ENCODE measurements around the gene PIKFYVE. TPM values are rescaled to one million over a fixed set of nuclear protein-coding genes. Genes with fewer than 3 reads are reported as not detected.
"Not testable (repeated sequence)": the region's sequence is repeated elsewhere in the genome, so short reads cannot be mapped to it uniquely, and the experiment has no call there.

PIKFYVE gene
- total RNA-seq, 1 donor from 2014 or later = 27.2 TPM

DNA sequence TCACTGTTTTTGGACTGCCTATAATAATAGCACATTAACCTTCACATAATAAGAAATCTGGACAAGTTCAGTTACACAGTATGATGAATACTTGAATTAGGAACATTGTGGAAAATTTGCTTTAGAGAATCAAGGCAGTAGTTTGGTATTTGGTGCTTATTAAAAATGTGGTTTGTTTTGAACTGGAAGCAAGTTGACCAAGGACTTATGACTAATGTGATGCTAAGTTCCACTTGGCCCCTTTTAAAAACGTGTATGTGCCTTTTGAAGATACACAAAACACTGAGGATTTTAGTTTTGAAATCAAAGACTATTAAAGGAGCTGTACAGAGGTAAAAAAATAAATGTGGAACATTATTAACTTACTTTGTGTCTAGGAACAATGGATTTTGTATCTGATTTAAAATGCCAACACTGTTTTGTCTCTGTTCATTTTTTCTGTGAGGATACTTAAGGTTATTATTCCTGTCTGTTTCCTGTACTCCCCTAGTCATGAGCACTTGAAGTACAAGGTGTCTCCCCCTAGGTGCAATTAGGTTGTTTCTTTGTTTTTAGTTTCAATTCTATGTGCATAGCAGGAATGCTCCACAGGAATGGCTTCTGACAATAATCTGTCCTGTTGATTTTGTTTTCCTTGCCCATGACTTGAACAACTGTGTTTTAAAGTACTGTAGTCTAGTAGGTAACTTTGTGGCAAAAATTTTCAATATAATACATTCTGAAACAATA is 91.0 kb downstream of the PIKFYVE start:
- no peak for DNase-seq (ENCODE audit: extremely low read depth, low read depth, low spot score)

DNA sequence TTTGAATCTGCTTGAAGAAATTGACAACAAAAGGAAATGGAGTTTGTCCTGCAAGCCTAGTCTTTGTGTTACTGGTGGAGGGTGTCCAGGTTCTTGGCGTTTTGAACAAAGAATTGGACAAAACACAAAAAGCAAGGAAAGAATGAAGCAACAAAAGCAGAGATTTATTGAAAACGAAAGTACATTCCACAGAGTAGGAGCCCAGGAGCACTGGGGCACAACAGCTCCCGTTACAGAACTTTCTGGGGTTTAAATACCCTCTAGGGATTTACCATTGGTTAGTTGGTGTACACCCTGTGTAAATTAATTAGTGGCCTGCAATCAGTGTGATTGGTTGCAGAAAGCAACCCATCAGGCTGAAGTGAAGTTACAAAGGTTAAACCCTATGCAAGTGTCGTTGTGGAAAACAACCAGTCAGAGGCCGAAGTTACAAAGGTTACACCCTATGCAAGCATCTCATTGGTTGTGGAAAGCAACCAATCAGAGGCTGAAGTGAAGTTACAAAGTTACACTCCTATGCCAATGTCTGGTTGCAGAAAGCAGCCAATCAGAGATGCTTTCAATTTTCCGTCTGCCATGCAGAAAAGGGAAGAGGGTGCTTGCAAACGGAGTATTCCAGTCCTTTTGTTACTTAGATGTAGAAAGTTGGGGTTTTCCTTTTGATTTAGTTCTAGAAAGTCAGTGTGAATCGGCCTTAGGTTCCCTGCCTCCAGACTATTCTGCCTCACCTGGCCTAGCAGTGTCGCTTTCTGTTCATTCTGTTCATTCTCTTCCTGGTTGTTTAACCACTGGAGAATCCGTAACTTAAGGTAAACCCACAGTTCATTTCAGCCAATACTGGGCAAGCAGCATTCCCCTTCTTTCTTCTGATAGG is 92.9 kb downstream of the PIKFYVE start:
- DNase-seq (ENCODE audit: extremely low read depth, low read depth, low spot score) = no peak

DNA sequence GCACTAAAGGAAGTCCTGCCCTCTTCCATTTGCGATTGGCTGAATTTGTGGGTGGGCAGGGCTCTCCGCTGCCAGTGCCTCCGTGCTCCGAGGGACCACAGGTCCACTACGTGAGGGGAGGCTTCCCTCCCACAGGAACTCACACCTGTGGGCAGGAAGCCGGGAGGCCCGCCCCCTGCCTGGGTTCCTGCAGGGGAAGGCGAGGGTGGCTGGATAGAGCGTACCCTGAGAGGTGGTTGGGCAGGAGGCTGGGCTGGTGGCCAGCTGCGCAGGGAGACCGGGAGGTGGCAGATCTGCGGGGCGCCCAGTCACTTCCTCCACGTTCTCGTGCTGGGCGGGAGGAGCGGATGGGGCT is 93.6 kb downstream of the PIKFYVE start:
- DNase-seq (ENCODE audit: extremely low read depth, low read depth, low spot score) = no peak

DNA sequence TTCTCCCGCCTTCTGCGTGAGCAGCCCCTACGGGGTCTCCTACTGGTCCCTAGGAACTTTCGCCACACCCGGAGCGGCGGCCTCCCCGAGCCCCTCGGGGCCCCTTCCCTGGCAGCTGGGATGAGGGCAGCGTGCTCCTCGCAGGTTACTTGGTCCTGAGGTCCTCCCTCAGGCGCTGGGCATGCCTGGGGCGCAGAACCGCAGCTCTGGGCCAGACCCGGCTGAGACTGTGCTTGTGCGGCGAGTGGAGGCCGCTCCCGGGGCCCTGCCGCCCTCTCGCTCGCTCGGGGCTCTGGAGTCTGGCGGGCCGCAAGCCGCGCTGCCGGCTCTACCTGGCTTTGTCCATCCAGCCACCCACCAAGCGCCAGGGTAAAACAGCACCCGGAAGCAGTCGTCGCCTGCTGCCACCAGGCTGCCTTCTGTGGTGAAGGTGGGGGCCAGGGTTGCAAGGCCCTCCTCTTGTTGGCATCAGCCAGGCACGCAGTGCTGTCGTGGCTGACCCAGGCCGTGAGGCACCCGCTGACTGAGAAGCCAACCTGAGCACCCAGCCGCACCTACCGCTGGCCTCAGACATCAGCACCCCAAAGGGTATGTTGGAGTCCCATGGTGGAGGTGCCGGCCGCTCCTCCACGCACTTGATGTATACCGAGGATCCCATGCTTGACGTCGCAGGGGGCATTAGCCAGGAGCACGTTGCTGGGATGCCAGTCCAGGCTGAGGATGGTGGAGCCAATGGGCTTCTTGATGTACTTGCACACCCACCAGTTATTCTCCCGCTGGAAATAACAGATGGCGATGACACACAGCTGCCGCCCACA is 94.4 kb downstream of the PIKFYVE start:
- DNase-seq (ENCODE audit: extremely low read depth, low read depth, low spot score) = no peak

DNA sequence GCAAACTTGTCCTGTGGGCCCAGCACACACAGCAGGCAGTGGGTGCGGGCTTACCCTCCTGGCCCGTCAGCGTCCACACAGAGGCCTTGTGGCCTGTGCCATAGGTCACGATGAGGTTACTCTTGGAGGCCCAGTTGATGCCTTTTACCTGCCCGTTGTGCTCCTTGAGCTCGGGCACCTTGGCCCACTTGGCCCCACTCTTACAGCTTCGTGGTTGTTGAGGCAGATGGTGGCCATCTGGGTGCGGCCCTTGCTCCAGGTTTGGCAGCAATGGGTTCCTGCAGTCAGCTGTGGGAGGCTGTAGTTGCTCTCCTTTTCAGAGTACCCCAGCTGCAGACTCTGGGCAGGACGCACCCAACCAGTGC is 95.0 kb downstream of the PIKFYVE start:
- DNase-seq (ENCODE audit: extremely low read depth, low read depth, low spot score) = no peak

DNA sequence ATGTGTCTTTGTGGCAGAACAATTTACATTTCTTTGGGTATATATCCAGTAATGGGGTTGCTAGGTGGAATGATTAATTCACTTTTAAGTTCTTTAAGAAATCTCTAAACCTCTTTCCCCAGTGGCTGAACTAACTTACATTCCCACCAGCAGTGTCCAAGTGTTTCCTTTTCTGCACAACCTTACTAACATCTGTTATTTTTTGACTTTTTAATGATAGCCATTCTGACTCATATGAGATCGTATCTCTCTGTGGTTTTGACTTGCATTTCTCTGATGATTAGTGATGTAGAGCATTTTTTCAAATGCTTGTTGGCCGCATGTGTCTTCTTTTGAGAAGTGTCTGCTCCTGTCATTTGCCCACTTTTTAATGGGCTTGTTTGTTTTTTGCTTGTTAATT is 97.4 kb downstream of the PIKFYVE start:
- no peak for DNase-seq (ENCODE audit: extremely low read depth, low read depth, low spot score)

DNA sequence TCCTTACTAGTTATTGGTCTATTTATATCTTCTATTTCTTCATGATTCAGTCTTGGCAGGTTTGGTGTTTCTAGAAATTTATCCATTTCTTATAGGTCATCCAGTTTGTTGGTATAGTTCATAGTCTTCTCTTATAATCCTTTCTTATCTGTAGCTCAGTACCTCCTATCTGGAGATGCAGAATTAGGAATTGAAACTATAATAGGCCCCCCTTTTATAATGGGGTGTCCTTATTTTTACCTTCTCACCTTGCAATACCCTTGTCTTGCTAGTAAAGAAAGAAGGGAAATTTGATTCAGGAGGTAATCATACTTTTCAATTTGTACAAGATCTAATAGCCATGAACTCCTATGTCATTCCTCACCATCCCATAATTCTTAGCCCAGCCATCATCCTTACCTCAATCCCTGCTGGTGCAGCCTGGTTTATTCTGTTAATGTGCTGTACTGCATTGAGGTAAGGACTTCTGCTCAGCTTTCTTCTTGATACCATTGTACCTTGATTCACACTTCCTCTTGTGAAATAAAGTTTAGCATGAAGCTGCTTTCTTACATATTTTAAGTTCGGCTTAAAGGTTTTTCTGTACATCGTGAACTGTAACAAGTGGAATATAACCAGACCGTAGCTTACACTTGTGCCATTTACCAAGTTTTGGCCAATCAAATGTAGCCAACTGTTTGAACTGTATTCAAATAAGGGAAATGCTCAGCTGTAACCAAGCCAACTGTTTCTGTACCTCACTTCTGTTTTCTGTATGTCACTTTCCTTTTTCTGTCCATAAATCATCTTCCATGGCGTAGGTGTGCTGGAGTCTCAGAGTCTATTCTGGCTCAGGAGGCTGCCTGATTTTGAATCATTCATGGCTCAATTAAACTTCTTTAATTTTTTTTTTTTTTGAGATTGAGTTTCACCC is 100.4 kb downstream of the PIKFYVE start:
- no peak for DNase-seq (ENCODE audit: extremely low read depth, low read depth, low spot score)

DNA sequence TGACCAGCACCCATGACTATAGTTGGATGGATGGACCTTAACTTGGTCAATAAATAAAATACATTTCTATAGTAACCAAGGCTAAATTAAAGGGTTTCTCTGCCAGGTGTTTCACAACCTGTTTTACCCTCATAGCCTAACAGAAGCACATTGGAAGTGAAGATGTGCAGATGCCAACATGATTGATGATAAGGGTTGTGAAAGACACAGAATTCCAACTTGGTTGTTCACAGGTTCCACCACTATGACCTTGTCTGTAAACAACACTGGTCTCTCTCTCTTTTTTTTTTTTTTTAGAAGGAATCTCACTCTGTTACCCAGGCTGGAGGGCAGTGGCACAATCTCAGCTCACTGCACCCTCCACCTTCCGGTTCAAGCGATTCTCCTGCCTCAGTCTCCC is 103.0 kb downstream of the PIKFYVE start:
- no peak for DNase-seq (ENCODE audit: extremely low read depth, low read depth, low spot score)

DNA sequence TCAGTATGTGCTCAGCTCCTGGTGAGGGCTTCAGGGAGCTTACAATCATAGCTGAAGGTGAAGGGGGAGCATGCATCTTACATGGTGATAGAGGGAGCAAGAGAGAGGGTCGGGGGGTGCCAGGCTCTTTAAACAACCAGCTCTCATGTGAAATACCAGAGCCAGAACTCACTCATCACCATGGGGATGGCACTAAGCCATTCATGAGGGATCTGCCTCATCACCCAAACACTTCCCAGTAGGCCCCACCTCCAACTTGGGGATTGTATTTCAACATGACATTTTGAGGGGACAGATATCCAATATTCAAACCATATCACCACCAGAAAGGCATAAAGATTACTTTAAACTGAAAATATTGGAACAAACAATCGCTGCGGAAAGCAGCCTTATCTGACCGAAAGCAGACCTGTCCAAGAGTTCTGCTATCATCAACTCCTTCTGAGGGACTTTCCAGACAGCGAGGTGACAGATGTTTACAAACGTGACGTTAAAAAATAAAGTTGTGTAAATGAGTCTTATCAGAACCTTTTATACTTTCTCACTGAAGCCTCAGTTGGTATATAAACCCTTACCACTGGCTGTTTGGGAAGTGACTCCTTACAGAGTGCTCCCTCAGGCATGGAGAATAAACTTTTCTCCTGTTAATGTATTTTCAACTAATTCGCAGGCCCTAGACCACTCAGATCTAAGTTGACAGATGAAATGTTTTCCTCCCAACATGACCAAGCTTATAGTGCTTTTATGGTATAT is 105.0 kb downstream of the PIKFYVE start:
- DNase-seq (ENCODE audit: extremely low read depth, low read depth, low spot score) = no peak

DNA sequence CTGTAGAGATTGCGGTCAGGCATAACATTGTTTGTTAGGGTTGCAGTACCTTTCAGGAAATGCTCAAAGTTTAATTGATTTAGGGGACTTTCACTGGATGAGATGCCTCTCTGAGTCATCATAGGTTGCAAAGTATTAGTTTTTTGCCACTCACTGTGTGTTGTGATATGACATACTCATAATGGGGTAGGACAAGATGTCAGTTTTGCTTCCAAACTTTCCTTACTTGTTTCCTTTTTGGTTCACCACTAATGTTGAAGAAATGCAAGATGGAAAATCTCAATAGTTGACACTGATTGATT is 105.5 kb downstream of the PIKFYVE start:
- no peak for DNase-seq (ENCODE audit: extremely low read depth, low read depth, low spot score)

DNA sequence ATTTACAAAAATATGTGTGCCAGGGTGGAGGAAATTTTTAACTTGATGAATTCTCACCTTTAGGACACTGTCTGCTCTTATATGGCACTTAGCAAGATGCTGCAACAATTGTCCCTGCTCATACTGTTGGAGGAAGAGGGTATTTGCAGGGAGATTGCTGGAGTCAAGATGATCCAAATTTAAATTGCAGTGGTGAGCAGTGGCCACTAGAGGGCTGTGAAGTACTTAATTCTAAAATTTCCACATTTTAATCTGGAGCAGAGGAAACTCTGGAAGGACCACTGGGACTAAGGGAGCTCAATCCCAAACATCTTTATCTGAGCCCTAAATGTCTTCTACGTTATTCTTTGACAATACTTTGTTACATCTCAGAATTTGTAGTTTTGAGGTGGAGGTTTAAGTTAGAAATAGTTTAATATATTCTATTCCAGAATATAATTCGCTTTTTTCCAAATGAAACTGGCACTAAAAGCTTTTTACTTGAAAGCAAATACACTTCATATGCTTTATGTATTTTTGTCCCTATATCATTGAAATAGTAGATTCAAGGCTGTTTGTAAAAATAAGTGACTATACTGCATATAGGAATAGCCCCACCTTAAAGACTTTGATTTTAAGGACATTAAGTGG is 107.5 kb downstream of the PIKFYVE start:
- DNase-seq (ENCODE audit: extremely low read depth, low read depth, low spot score) = peak; percentile 27

DNA sequence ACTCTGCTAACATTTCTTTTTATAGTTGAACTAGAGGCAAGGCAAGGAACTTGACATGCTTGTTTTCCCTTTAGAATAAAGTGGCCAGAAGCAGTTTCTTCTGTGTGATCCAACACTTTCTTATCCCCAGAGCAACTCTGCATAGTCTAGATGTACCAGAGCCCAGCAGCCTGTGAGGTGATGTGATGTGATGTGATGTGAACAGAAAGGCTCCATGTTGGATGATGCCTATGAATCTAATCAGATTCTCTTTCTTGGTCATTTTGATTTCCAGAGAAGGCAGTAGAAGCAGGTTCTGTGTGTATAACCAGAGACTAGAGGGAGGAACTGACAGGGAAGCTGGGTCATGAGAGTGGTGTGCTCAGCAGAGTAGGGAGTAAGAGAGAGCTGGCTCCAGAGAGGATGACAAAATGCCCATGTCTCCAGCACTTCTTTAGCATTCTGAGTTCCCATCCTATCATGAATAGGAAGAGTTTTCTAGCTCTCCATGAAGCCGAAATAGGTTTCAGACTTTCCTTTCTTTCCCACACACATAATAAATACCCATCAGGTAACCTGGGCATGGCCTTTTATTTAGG is 109.5 kb downstream of the PIKFYVE start:
- no peak for DNase-seq (ENCODE audit: extremely low read depth, low read depth, low spot score)

DNA sequence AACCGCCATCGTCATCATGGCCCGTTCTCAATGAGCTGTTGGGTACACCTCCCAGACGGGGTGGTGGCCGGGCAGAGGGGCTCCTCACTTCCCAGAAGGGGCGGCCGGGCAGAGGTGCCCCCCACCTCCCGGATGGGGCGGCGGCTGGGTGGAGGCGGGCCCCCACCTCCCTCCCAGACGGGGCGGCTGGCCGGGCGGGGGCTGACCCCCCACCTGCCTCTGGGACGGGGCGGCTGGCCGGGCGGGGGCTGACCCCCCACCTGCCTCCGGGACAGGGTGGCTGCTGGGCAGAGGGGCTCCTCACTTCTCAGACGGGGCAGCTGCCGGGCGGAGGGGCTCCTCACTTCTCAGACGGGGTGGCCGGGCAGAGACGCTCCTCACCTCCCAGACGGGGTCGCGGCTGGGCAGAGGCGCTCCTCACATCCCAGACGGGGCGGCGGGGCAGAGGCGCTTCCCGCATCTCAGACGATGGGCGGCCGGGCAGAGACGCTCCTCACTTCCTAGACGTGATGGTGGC is 111.3 kb downstream of the PIKFYVE start:
- not testable (repeated sequence) for DNase-seq (ENCODE audit: extremely low read depth, low read depth, low spot score)

DNA sequence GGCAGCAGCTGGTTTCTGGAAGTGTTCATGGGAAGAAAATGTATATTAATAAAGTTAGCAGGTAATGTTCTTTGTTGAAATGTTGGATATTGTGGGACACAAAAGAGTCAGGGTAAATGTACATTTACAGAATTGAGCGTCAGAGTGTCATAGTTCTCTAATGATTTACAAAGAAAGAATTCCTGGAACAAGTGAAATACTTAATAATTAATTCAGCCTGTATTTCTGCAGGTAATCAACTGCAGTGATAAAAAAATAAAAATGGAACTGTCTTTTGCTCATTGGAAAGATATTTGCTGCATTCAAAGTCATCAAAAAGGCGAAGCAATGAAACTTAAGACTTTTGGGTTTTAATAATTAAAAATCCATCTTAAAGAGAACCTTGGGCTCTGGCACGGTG is 113.1 kb downstream of the PIKFYVE start:
- DNase-seq (ENCODE audit: extremely low read depth, low read depth, low spot score) = no peak

DNA sequence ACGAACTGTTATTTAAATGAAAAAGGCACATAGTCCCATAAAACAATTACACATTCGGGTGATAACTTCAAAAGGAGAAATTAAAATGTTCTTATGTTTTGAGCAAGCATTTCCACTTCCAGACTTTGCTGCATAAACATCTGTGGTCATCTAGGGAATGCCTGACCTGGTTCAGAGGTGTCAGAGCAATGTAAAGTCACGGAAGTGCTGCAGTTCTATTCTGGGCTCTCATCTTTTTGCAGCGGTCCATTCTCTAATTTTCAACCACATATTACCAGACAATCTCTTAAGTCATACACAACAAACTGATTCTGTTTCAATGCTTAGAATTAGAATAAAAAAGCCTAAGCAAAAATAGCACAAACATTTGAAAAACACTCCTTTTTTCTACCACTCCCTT is 118.6 kb downstream of the PIKFYVE start:
- no peak for DNase-seq (ENCODE audit: extremely low read depth, low read depth, low spot score)

DNA sequence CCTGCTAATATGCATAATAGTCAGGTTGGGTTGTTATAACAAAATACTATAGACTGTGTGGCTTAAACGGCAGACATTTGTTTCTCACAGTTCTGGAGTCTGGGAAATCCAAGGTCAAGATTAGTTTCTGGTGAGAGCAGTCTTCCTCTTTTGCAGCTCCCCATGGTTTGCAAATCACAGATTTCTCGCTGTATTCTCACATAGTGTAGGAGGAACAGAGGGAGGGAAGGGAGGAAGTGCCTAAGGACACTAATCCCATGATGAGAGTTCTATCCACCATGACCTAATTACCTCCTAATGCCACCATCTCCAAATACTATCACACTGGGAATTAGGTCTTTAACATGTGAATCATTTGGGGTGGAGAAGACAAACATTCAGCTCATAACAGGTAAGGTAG is 120.5 kb downstream of the PIKFYVE start:
- DNase-seq (ENCODE audit: extremely low read depth, low read depth, low spot score) = no peak

DNA sequence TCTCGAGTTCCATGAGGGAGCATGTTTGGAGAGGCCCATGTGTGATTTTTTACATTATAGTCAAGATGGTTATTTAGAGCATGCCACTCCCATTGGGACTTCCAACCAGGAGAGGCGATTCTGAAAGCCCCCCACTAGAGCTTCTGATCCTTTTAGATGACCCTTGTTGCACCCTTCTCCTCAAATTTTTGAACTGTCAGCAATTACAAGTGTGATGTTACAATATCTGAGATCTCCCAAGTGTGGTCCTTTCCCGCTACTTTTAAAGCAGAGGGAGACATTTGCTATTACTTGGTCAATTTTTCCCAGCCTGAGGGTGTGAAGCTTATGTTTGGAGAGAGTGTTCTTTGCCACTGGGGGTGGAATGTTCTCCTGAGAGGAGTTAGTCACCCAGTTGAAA is 123.9 kb downstream of the PIKFYVE start:
- DNase-seq (ENCODE audit: extremely low read depth, low read depth, low spot score) = no peak

DNA sequence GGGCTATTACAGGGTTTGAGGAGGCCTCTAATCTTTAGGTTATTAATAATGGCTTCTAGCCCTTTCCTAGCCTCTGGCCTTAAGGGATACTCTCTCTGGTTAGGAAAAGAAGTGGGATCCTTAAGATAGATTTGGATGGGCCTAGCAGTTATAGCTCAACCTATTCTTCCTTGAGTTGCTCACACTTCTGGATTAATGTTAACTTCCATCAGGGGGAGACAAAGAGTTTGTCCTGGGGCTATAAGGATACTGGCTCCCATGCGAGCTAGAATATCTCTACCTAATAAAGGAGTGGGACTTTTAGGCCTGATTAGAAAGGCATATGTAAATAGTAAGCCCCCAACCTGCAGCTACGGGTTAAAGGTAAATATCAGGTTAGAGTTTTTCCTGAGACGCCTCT is 126.2 kb downstream of the PIKFYVE start:
- no peak for DNase-seq (ENCODE audit: extremely low read depth, low read depth, low spot score)

DNA sequence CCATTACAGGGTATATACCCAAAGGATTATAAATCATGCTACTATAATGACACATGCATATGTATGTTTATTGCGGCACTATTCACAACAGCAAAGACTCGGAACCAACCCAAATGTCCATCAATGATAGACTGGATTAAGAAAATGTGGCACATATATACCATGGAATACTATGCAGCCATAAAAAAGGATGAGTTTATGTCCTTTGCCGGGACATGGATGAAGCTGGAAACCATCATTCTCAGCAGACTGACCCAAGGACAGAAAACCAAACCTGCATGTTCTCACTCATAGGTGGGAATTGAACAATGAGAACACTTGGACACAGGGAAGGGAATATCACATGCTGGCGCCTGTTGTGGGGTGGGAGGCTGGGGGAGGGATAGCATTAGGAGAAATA is 130.7 kb downstream of the PIKFYVE start:
- not testable (repeated sequence) for DNase-seq (ENCODE audit: extremely low read depth, low read depth, low spot score)

All from glomerular endothelial cell (primary cell).